GM19239 (cell line): ENCODE results near the gene TOMT.
"Not testable (repeated sequence)": the region's sequence is repeated elsewhere in the genome, so short reads cannot be mapped to it uniquely, and the experiment has no call there.

ENCODE experiments used
- DNase-seq: peaks from one replicate; pipeline ENCODE4 v3.0.0; 2011; ENCODE audit warnings: low spot score; ENCODE audit not compliant: insufficient read length
- FAIRE-seq: peaks from 2 replicates; lab custom pipeline; 2011; peaks lifted over from hg19 to GRCh38; lab: Jason Lieb, UNC

TOMT gene

DNA sequence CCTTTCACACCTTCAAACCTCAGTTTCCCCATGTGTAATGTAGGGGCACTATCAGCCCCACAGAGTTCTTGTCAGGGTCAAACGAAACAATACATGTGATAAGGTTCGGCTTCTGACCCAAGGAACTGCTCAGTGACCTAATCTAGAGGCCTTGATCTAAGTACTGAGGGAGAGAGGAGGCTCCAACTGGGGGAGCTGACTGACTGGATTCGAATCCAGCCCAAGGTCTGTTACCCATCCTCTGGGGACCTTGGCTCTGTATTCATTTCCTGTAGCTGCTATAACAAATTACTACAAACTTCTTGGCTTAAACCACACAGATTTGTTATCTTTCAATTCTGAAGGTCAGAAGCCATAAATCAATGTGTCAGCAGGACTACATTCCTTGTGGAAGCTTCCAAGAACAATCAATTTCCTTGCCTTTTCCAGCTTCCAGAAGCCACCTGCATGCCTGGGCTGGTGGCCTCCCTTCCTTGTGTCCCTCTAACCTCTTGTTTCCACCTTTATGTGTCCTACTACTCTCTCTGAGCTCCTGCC, 17.5 kb downstream of the TOMT start:
- DNase-seq = no peak
- FAIRE-seq = no peak

DNA sequence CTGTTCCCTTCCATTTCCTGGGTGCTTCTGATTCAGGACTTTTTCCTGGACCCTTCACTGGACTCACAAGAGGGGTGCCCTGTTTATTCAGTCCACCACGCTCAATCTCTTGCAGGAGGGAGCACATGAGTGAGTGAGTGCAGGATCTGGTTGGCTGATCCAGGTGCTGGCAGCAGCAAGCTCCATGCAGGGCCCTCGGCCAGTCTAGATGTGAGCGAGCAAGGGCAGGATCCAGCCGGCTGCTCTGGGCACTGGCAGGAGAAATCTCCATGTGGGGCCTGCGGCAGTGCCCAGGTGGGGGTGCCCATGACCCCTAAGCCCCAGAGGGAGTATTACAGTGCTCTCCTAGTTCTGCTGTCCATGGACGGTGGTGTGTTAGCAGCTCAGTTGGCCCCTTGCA, 18.3 kb downstream of the TOMT start:
- DNase-seq (no peak), FAIRE-seq (no peak)

DNA sequence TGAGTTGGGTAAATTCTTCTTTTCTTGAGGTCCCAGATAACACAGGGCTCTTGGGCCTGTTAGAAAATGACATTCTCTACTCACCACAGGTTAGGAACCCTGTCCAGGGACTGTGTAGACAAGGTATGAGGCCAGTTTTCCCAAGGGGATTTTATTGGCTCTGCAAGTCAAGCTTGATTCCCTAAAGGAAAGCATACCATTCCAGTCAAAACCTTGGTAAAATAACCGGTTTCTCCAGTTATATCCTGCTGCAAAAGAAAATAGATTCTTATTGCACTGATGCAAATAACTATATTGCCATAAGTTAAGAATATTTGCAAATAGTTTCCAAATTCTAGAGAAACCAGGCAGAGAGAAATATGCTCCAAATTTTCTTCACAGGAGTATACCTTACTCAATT, 20.2 kb downstream of the TOMT start:
- FAIRE-seq = no peak
- no peak for DNase-seq

- FAIRE-seq (no peak), DNase-seq (no peak)
These were observed 22.2 kb downstream of the TOMT start for GRCh38 chr11:72127923-72128322.

- DNase-seq (no peak), FAIRE-seq (no peak)
These were observed 23.7 kb downstream of the TOMT start for GRCh38 chr11:72129381-72129780.

DNA sequence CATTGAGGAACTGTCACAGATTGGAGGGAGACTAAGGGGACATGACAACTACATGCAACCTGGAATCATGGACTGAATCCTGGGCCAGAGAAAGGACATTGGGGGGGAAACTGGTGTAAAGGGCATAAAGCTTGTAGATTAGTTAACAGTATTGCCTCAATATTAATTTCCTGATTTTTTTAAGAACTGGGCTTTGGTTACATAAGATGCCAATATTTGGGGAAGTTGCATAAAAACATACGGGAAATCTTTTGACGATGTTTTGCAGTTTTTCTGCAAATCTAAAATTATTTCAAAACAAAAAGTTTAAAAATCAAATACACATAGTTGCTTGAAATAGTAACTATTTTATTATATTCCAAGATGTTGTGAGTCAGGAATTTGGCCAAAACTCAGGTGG, 26.9 kb downstream of the TOMT start:
- FAIRE-seq (no peak), DNase-seq (no peak)

DNA sequence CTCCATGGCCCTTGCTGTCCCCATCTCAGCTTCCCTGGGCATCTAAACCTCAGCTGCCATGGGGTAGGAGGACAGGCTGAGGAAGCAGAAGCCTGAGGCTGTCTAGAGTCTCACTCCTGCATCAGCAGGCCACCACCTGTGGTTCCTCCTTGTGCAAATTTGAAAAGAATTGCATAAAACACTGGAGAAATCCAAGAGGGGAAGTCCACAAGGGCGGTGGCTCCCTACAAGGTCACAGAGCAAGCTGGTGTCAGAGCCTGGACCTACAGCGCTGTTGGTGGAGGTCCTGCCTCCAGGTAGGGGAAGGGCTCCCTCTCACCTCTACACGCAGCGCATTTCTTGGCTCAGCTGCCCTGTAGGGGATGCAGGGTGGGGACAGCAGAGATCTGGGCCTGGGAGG, 29.7 kb downstream of the TOMT start, which contains the start of gene FOLR3:
TSS of gene FOLR3 (plus strand) at position 253 of the 400 bp plus-strand sequence. CDS start 228 bp downstream, outside the sequence.
- not testable (repeated sequence) for DNase-seq, FAIRE-seq

- no peak for DNase-seq
- no peak for FAIRE-seq
These were observed 30.4 kb downstream of the TOMT start for GRCh38 chr11:72135891-72136683.

GRCh38 chr11:72136684-72137262, 31.0 kb downstream of the TOMT start:
- FAIRE-seq (no peak), DNase-seq (no peak)

GRCh38 chr11:72138821-72139390, 33.2 kb downstream of the TOMT start:
- no peak for DNase-seq
- FAIRE-seq = no peak

DNA sequence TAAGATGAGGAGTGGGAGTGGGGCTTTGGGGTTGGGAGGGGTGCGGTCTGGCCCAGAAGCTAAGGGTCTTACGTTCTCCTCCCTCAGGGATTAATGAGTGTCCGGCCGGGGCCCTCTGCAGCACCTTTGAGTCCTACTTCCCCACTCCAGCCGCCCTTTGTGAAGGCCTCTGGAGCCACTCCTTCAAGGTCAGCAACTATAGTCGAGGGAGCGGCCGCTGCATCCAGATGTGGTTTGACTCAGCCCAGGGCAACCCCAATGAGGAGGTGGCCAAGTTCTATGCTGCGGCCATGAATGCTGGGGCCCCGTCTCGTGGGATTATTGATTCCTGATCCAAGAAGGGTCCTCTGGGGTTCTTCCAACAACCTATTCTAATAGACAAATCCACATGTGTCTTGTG, 33.8 kb downstream of the TOMT start:
- DNase-seq (no peak), FAIRE-seq (no peak)

DNA sequence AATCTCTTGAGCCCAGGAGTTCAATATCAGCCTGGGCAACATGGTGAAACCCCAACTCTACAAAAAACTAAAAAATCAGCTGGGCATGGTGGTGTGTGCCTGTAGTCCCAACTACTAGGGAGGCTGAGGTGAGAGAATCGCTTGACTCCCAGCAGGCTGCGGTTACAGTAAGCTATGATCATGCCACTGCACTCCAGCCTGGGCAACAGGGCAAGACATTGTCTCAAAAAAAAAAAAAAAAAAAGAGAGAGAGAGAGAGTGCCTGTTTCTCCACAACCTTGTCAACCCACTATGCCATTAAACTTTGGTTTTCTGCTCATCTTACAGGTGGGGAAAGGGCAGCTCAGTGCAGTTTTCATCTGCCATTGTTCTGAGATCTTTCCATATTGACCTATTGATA, 34.9 kb downstream of the TOMT start:
- FAIRE-seq = no peak
- DNase-seq = no peak

DNA sequence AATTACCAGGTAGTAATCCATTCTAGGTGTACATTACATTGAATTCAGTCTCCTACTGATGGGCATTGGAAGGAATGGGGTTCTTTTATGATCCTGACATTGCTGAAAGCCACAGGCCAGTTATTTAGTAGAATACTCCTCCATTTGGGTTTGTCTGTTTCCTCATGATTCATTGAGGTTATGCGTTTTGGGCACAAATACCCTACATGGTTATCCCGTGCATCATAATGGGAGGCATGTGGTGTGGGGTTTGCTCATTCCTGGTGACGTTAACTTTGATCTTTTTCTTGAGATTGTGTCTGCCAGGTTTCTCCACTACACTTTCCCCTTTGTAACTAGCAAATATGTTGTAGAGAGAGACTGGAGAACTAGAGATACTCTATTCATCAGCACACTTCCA, 35.3 kb downstream of the TOMT start:
- no peak for DNase-seq
- FAIRE-seq = no peak

DNA sequence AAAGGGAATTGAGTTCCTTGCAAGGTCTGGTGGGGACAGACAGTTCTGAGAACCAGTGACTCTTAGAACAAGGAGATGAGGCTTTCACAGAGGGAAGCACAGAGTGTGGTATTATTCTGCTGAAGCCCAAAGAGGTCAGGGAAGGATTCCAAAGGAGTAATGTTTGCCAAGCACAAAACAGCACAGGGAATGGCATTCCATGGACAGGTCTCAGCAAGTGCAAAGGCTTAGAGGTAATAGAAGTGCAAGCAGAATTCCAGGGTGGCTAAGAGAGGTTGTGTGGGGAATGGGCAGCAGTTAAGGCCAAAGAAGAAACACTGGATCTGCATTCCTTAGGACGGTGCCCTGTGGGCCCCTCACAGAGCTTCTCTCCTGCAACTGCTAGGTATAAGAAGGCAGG, 36.4 kb downstream of the TOMT start:
- not testable (repeated sequence) for FAIRE-seq, DNase-seq

GRCh38 chr11:72142543-72142942, 36.8 kb downstream of the TOMT start:
- DNase-seq, FAIRE-seq: not testable (repeated sequence)

- DNase-seq (no peak), FAIRE-seq (no peak)
These were observed 39.3 kb downstream of the TOMT start for GRCh38 chr11:72144807-72145565.

GRCh38 chr11:72146625-72147024, 40.9 kb downstream of the TOMT start:
- FAIRE-seq (no peak), DNase-seq (no peak)

DNA sequence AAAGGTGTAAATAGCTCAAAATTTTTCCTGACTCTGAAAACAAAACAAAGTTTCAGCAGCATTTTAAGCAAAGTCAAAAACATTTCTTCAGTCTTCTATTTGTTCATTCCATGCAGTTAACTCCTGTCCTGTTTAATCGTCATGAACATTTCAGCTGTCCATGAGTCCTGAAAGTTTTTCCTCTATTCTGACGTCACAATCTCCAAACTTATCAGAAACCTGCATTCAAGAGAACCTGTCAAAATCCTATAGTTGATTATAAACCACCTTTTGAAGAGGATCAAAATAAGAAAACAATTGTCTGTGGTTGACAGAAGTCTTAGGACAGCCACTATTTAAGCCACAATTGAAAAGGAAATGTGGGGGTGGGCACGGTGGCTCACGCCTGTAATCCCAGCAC, 45.2 kb downstream of the TOMT start:
- FAIRE-seq = no peak

GRCh38 chr11:72153874-72154273, 48.1 kb downstream of the TOMT start:
- not testable (repeated sequence) for FAIRE-seq, DNase-seq

More for the DNA sequence above, 45.2 kb downstream of the TOMT start:
- no peak for DNase-seq

DNA sequence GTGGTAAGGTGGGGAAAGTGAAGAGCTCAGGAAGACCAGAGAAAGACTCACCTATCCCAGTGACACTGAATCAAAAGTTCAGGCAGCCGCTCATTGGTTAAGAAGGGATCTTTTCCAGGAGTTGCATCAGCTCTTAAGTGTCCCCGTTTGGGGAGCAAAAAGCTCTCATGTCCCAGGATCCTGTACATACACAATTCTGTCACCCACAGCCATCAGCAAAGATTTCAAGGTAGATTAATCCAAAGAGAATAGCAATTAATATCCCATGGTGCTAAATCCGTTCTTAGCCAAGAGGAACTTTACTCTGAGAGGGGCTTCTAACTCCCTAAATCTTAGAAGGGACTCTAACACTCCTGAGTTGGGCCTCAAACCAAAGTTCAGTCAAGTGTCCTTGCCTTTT, 49.1 kb downstream of the TOMT start:
- DNase-seq (no peak), FAIRE-seq (no peak)
